Effector memory CD8-positive, alpha-beta T cell (primary cell): Measurements from ENCODE around the gene ZNF665.

Source experiments
- ATAC-seq: fragments of 150-1000 bp; cut with Tn5 transposase; replicated peaks from 2 replicates; pipeline ENCODE4 v1.10.0; 2021; ENCODE audit warnings: mild to moderate bottlenecking, moderate library complexity
- DNase-seq, 3 experiments: peaks; one replicate each; pipeline ENCODE4 v3.0.0; 2021
- H3K27ac Mint-ChIP-seq, 2 donors: one replicate each; pipeline ENCODE4 v1.8.0; 2022; ENCODE audit warnings: mild to moderate bottlenecking in 2 of 2, mixed read lengths in 2 of 2, moderate library complexity in 2 of 2
- H3K27me3 Mint-ChIP-seq, 2 donors: one replicate each; pipeline ENCODE4 v1.8.0; 2022; ENCODE audit warnings: mixed read lengths in 2 of 2
- H3K36me3 Mint-ChIP-seq: one replicate; pipeline ENCODE4 v1.8.0; 2022; ENCODE audit warnings: mild to moderate bottlenecking, moderate library complexity, mixed read lengths; ENCODE audit not compliant: insufficient read depth
- H3K4me1 Mint-ChIP-seq, 2 donors: one replicate each; pipeline ENCODE4 v1.8.0; 2022; ENCODE audit warnings: low read depth in 2 of 2, mixed read lengths in 2 of 2
- H3K4me3 Mint-ChIP-seq, 2 donors: one replicate each; pipeline ENCODE4 v1.8.0; 2022; ENCODE audit warnings: mild to moderate bottlenecking in 2 of 2, mixed read lengths in 2 of 2, moderate library complexity in 2 of 2
- H3K9me3 Mint-ChIP-seq, 2 donors: one replicate each; pipeline ENCODE4 v1.8.0; 2022; ENCODE audit warnings: mixed read lengths in 2 of 2

ZNF665 gene

DNA sequence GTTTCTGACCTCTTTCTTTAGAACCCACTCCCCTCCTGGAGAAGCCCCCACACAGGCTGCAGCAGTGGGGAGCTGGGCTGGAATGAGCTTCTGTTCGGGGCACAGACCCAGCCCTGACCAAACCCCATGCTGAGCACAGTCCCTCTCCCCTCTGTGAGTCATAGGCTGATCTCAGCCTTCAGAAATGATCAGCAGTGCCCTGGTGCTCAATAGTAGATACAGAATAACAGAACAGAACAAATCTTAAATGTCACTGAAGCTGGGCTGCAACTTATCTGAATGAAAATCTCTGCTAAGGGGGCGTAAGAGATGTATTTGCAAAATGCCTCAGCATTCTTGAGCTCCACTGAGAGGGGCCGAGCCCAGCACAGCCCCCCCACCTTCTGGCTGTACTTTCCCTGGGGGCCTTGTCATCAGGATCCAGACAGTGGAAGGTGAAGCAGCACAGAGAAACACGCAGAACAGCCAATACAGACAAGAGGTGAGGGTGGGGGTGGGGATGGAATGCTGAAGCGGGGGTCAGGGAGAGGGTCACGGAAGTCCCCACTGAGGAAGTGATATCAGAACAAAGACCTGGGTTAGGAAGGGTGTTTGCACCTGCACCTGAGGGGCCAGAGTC is 9.9 kb downstream of the ZNF665 start:
- DNase-seq (no peak), ATAC-seq (no peak)
- no peaks in the 10 kb centered on the region for H3K27me3 Mint-ChIP-seq
- no peaks in the 10 kb centered on the region for H3K4me1 Mint-ChIP-seq
- peaks cover 6% of the 10 kb centered on the region for H3K36me3 Mint-ChIP-seq
- H3K9me3 Mint-ChIP-seq, result no peaks in the 10 kb centered on the region
- H3K27ac Mint-ChIP-seq, result no peak overlapping the region
- H3K4me3 Mint-ChIP-seq, result no peak overlapping the region

DNA sequence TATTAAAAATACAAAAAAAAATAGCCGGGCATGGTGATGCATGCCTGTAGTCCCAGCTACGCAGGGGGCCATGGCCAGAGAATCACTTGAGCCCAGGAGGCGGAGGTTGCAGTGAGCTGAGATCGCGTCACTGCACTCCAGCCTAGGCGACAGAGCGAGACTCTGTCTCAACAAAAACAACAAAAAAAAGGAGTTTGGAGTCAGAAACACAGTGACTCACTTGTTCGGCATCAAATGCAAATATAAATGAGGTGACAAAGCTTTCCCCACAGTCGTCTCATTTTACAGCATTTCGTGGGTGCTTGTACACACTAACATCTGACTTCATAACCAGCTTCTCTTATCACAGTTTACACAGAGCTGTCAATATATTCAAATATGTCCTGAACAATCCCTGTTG is 11.0 kb downstream of the ZNF665 start:
- H3K27me3 Mint-ChIP-seq, result no peaks in the 10 kb centered on the region
- H3K36me3 Mint-ChIP-seq, result peaks cover 6% of the 10 kb centered on the region
- H3K4me1 Mint-ChIP-seq, result no peaks in the 10 kb centered on the region
- H3K4me3 Mint-ChIP-seq, result no peak overlapping the region
- DNase-seq, result no peak
- H3K9me3 Mint-ChIP-seq, result no peaks in the 10 kb centered on the region
- no peak for ATAC-seq
- no peak overlapping the region for H3K27ac Mint-ChIP-seq

DNA sequence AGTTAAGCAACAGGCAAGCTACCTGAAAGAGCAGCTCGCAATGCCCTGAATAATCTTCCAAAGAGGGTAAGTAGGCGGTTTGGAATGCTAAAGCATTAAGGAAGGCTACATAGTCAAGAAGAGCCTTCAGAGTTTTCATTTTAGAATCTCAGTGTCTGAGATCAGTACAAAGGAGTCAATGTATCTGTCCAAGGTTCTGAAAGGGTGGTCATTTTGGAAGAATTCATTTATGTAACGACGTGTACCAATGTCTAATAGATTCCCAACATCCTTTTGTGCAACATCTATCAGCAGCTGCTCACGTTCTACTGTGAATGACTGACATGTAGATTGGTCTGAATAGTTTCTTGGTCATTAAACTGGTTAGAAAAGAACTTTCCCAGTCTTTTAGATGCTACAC is 15.2 kb downstream of the ZNF665 start:
- ATAC-seq (no peak), DNase-seq (no peak)
- no peak overlapping the region for H3K27ac Mint-ChIP-seq
- peaks cover 0 to 2% of the 10 kb centered on the region in 2 donors for H3K9me3 Mint-ChIP-seq
- H3K4me3 Mint-ChIP-seq, result no peak overlapping the region
- H3K4me1 Mint-ChIP-seq, result no peaks in the 10 kb centered on the region
- H3K27me3 Mint-ChIP-seq, result no peaks in the 10 kb centered on the region
- peaks cover 10% of the 10 kb centered on the region for H3K36me3 Mint-ChIP-seq

DNA sequence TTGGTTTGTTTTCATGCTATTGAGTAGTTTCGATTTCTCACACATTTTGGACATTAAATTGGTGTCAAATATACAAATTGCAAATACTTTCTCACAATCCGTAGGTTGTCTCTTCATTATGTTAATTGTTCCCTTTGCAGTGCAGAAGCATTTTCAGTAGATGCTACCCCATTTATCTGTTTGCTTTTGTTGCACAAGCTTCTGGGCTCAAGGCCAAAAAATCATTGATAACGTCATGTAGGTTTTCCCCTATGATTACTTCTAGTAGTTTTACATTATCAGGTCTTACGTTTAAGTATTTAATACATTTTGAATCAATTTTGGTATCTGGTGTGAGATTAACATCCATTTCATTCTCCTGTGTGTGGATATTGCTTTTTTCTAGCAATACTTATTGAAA is 20.3 kb downstream of the ZNF665 start:
- Mint-ChIP-seq H3K36me3 (peaks cover 3% of the 10 kb centered on the region), H3K4me3 (no peak overlapping the region), H3K4me1 (no peaks in the 10 kb centered on the region), H3K27ac (no peak overlapping the region), H3K9me3 (peaks cover 0 to 4% of the 10 kb centered on the region in 2 donors), H3K27me3 (no peaks in the 10 kb centered on the region)
- no peak for DNase-seq
- no peak for ATAC-seq

DNA sequence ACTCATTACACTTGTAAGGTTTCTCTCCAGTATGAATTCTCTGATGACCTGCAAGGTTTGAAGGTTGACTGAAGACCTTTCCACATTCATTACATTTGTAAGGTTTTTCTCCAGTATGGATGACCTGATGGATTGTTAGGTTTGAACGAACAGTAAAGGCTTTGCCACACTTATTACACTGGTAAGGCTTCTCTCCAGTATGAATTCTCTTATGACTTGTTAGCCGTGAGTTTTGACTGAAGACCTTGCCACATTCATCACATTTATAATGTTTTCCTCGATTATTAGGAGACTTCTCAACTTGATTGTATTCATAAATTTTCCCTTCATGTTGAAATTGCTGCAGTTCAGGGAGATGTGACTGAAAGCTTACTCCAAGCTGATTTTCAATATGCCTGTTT is 27.5 kb downstream of the ZNF665 start:
- H3K4me1 Mint-ChIP-seq, result no peaks in the 10 kb centered on the region
- H3K9me3 Mint-ChIP-seq, result peaks cover 12 to 24% of the 10 kb centered on the region in 2 donors
- no peak overlapping the region for H3K27ac Mint-ChIP-seq

DNA sequence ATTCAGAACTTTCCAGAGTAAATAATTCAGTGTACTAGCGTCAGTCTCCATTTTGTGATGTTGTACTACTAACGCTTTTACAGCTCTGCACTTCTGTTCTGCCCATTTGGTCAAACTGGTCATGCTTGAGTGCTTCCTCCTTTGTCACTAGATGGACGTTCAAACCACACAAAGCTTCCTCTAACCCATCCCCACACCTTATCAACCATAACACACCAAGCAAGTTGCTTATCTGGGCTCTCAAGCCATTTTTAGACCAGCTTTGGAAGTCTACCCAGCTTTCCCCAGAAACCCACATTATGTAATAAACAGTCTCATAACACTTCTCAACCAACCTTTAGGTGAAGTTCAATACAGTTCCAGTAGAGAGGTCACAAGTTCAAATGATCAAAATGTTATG is 32.0 kb downstream of the ZNF665 start:
- Mint-ChIP-seq H3K27me3 (peaks cover 7 to 8% of the 10 kb centered on the region in 2 donors), H3K9me3 (peaks cover 17 to 33% of the 10 kb centered on the region in 2 donors), H3K4me3 (no peak overlapping the region), H3K36me3 (peaks cover 7% of the 10 kb centered on the region), H3K27ac (no peak overlapping the region), H3K4me1 (peaks cover 10% of the 10 kb centered on the region in 2 donors)
- ATAC-seq (no peak), DNase-seq (no peak)

More for the DNA sequence above, 27.5 kb downstream of the ZNF665 start:
- H3K36me3 Mint-ChIP-seq, result peaks cover 3% of the 10 kb centered on the region
- no peak for DNase-seq
- no peak overlapping the region for H3K4me3 Mint-ChIP-seq
- no peak for ATAC-seq
- H3K27me3 Mint-ChIP-seq, result peaks cover 0 to 8% of the 10 kb centered on the region in 2 donors

DNA sequence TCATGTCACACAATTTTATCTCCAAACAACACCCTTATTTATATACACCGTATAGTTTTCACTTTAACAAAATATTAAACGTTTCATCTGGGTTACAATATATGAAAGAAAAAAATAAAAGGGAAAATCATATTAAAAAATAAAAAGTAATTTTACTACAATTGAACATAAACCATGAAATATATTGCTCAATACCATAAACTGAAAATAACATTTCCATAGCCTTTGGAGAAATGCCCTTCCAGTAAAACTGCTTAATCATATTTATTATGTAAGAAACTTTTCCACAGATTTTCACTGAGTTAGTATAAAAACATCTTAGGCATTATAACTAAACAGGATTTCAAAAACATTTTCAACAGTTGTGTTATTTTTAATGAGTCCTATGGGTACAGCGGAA is 32.8 kb downstream of the ZNF665 start:
- no peak for ATAC-seq
- Mint-ChIP-seq H3K4me3 (no peak overlapping the region), H3K36me3 (peaks cover 7% of the 10 kb centered on the region), H3K4me1 (peaks cover 10% of the 10 kb centered on the region in 2 donors), H3K27ac (no peak overlapping the region), H3K9me3 (peaks cover 11 to 25% of the 10 kb centered on the region in 2 donors), H3K27me3 (peaks cover 7 to 8% of the 10 kb centered on the region in 2 donors)
- DNase-seq, result no peak

GRCh38 chr19:53158119-53158656 is 35.0 kb downstream of the ZNF665 start:
- Mint-ChIP-seq H3K9me3 (peaks cover 11 to 34% of the 10 kb centered on the region in 2 donors), H3K4me1 (peaks cover 10 to 15% of the 10 kb centered on the region in 2 donors), H3K36me3 (peaks cover 4% of the 10 kb centered on the region), H3K4me3 (peak overlapping the region; percentile 62 to 87), H3K27ac (peak overlapping the region; percentile 2 to 91), H3K27me3 (peaks cover 7 to 8% of the 10 kb centered on the region in 2 donors)
- DNase-seq, result peak in 2 of 3 experiments; percentile 10
- peak; percentile 32 for ATAC-seq

GRCh38 chr19:53157626-53158025 is 35.5 kb downstream of the ZNF665 start:
- Mint-ChIP-seq H3K27ac (peak overlapping the region; percentile 2 to 91), H3K4me3 (peak overlapping the region; percentile 62 to 87), H3K27me3 (peaks cover 7 to 8% of the 10 kb centered on the region in 2 donors), H3K4me1 (peaks cover 10 to 15% of the 10 kb centered on the region in 2 donors), H3K9me3 (peaks cover 11 to 36% of the 10 kb centered on the region in 2 donors), H3K36me3 (peaks cover 4% of the 10 kb centered on the region)
- no peak for ATAC-seq
- no peak for DNase-seq

DNA sequence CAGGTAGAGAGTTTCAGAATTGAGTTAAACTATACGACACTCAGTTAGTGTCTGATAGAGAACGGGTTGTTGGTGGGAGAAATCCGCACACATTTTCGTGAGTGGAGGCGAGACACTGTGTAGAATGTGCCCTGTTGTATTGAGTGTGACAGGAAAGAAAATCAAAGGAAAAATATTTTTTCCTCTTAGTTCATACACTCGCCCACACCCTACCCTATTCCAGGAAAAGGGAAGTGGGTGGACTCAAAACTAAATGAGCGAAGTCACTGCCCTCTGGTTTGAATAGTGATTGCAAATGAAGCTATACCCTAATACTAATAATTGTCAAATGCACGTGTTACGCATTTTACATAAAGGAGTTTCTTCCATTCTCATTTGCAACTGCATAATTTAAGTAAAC is 36.3 kb downstream of the ZNF665 start:
- H3K4me3 Mint-ChIP-seq, result peak overlapping the region; percentile 62 to 87
- H3K9me3 Mint-ChIP-seq, result peaks cover 11 to 36% of the 10 kb centered on the region in 2 donors
- DNase-seq (no peak), ATAC-seq (no peak)
- peaks cover 10 to 15% of the 10 kb centered on the region in 2 donors for H3K4me1 Mint-ChIP-seq
- H3K27ac Mint-ChIP-seq, result no peak overlapping the region
- H3K27me3 Mint-ChIP-seq, result peaks cover 7 to 8% of the 10 kb centered on the region in 2 donors
- peaks cover 4% of the 10 kb centered on the region for H3K36me3 Mint-ChIP-seq

GRCh38 chr19:53147645-53148044 is 45.5 kb downstream of the ZNF665 start:
- ATAC-seq (no peak), DNase-seq (no peak)
- no peaks in the 10 kb centered on the region for H3K27me3 Mint-ChIP-seq
- no peaks in the 10 kb centered on the region for H3K4me1 Mint-ChIP-seq
- H3K27ac Mint-ChIP-seq, result no peak overlapping the region
- peaks cover 7 to 9% of the 10 kb centered on the region in 2 donors for H3K9me3 Mint-ChIP-seq
- H3K36me3 Mint-ChIP-seq, result peaks cover 9% of the 10 kb centered on the region
- no peak overlapping the region for H3K4me3 Mint-ChIP-seq

GRCh38 chr19:53140351-53140750 is 52.8 kb downstream of the ZNF665 start:
- H3K27me3 Mint-ChIP-seq, result no peaks in the 10 kb centered on the region

GRCh38 chr19:53136432-53136831 is 56.7 kb downstream of the ZNF665 start:
- no peaks in the 10 kb centered on the region for H3K36me3 Mint-ChIP-seq
- no peak overlapping the region for H3K4me3 Mint-ChIP-seq
- H3K9me3 Mint-ChIP-seq, result peaks cover 16 to 30% of the 10 kb centered on the region in 2 donors
- DNase-seq (no peak), ATAC-seq (no peak)
- H3K27ac Mint-ChIP-seq, result no peak overlapping the region
- H3K27me3 Mint-ChIP-seq, result peaks cover 8 to 10% of the 10 kb centered on the region in 2 donors
- no peaks in the 10 kb centered on the region for H3K4me1 Mint-ChIP-seq

More at GRCh38 chr19:53140351-53140750, 52.8 kb downstream of the ZNF665 start:
- Mint-ChIP-seq H3K4me1 (no peaks in the 10 kb centered on the region), H3K27ac (no peak overlapping the region), H3K36me3 (peaks cover 3% of the 10 kb centered on the region), H3K9me3 (peaks cover 17 to 23% of the 10 kb centered on the region in 2 donors), H3K4me3 (no peak overlapping the region)
- DNase-seq (no peak), ATAC-seq (no peak)
